ENCODE data around the gene TMEM175. TPM values are rescaled to one million over a fixed set of nuclear protein-coding genes. Genes with fewer than 3 reads are reported as not detected.

Gene TMEM175
- total and polyA plus RNA-seq, 7 donors: 4.6 to 42.6 (median 30.5) TPM

GRCh38 chr4:1000686-1001260 lies 68.5 kb downstream of the TMEM175 start:
- WGBS, 2 donors: 72 to 91% methylated on average over 15 of the region's 15 CpGs
- no peak for DNase-seq
- intact Hi-C loops (cut with DNase I): no loop called here
- Histone ChIP-seq H3K36me3 (no peaks in the 10 kb centered on the region), H3K27ac (no peak overlapping the region), H3K4me3 (no peak overlapping the region), H3K9me3 (no peaks in the 10 kb centered on the region), H3K4me1 (peaks cover 0 to 33% (median 32%) of the 10 kb centered on the region in 4 donors), H3K27me3 (peaks cover 60 to 97% (median 85%) of the 10 kb centered on the region in 3 donors)
- no peak for TF ChIP-seq CTCF (IDR thresholded peaks at IDR 0.05)
- no peak for TF ChIP-seq POLR2AphosphoS5 (IDR thresholded peaks at IDR 0.05)
- TF ChIP-seq EP300 (IDR thresholded peaks at IDR 0.05): no peak
- no peak for TF ChIP-seq POLR2A (IDR thresholded peaks at IDR 0.05)

GRCh38 chr4:1001561-1002130 lies 69.4 kb downstream of the TMEM175 start:
- DNase-seq: no peak
- no peaks in the 10 kb centered on the region for H3K36me3 ChIP-seq
- H3K4me3 ChIP-seq: no peak overlapping the region
- H3K27ac ChIP-seq: no peak overlapping the region
- peaks cover 0 to 33% (median 32%) of the 10 kb centered on the region in 4 donors for H3K4me1 ChIP-seq
- peaks cover 56 to 98% (median 88%) of the 10 kb centered on the region in 3 donors for H3K27me3 ChIP-seq
- intact Hi-C loops (cut with DNase I): no loop called here
- TF ChIP-seq EP300 (IDR thresholded peaks at IDR 0.05): no peak
- TF ChIP-seq POLR2A (IDR thresholded peaks at IDR 0.05): no peak
- no peak for TF ChIP-seq POLR2AphosphoS5 (IDR thresholded peaks at IDR 0.05)
- TF ChIP-seq CTCF (IDR thresholded peaks at IDR 0.05): no peak
- WGBS, 2 donors: 18 to 22% methylated on average over 48 of the region's 48 CpGs
- H3K9me3 ChIP-seq: no peaks in the 10 kb centered on the region

DNA sequence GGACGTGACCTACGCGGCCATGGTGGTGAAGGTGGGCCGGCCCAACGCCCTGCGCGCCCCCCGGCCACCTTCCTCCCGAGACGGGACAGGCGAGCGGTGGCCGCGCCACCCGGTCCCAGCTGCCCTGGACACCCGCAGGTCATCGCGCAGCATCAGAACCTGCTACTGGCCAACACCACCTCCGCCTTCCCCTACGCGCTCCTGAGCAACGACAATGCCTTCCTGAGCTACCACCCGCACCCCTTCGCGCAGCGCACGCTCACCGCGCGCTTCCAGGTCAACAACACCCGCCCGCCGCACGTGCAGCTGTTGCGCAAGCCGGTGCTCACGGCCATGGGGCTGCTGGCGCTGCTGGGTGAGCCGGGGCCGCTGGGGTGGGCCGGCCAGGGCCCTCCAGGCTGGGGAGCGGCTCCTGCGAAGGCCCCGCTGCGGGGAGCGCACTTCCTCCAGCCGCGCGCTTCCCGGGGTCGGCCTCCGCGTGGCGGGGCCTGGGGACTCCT lies 69.9 kb downstream of the TMEM175 start:
- Histone ChIP-seq H3K27me3 (peaks cover 51 to 98% (median 88%) of the 10 kb centered on the region in 3 donors), H3K27ac (no peak overlapping the region), H3K4me1 (peaks cover 0 to 28% (median 27%) of the 10 kb centered on the region in 4 donors), H3K36me3 (no peaks in the 10 kb centered on the region), H3K9me3 (no peaks in the 10 kb centered on the region), H3K4me3 (peak overlapping the region in 1 of 4 donors; percentile 20)
- DNase-seq: no peak
- TF ChIP-seq CTCF (IDR thresholded peaks at IDR 0.05) (no peak), EP300 (IDR thresholded peaks at IDR 0.05) (no peak), POLR2A (IDR thresholded peaks at IDR 0.05) (no peak), POLR2AphosphoS5 (IDR thresholded peaks at IDR 0.05) (no peak)
- 4% methylated on average over 54 of the region's 54 CpGs for WGBS, 2 donors
- intact Hi-C loops (cut with DNase I): no loop called here

- DNase-seq: no peak
- TF ChIP-seq CTCF (IDR thresholded peaks at IDR 0.05): no peak
- no peak for TF ChIP-seq POLR2A (IDR thresholded peaks at IDR 0.05)
- no peak for TF ChIP-seq POLR2AphosphoS5 (IDR thresholded peaks at IDR 0.05)
- no peak for TF ChIP-seq EP300 (IDR thresholded peaks at IDR 0.05)
- 4 to 5% methylated on average over 75 of the region's 75 CpGs for WGBS, 2 donors
- Histone ChIP-seq H3K4me3 (peak overlapping the region in 1 of 4 donors; percentile 20), H3K27ac (no peak overlapping the region), H3K4me1 (peaks cover 0 to 22% (median 22%) of the 10 kb centered on the region in 4 donors), H3K36me3 (no peaks in the 10 kb centered on the region), H3K9me3 (no peaks in the 10 kb centered on the region), H3K27me3 (peaks cover 46 to 96% (median 85%) of the 10 kb centered on the region in 3 donors)
- intact Hi-C loops (cut with DNase I): no loop called here
These were observed 70.5 kb downstream of the TMEM175 start for GRCh38 chr4:1002631-1003251.
